Mesothelial cell of epicardium (in vitro differentiated cells): ENCODE data around the gene PRKG1. TPM values are rescaled to one million over a fixed set of nuclear protein-coding genes. Genes with fewer than 3 reads are reported as not detected.

Source experiments
- DNase-seq, 2 experiments: peaks; one replicate each; pipeline ENCODE4 v3.0.0; 2021; ENCODE audit warnings: low spot score in 2 of 2; ENCODE audit not compliant: unreplicated experiment in 2 of 2
- H3K27ac Mint-ChIP-seq: 2 replicates; pipeline ENCODE4 v1.8.0; 2021; ENCODE audit warnings: mixed read lengths
- H3K27me3 Mint-ChIP-seq: 2 replicates; pipeline ENCODE4 v1.8.0; 2021; ENCODE audit warnings: low read depth, mixed read lengths
- H3K36me3 Mint-ChIP-seq: 2 replicates; pipeline ENCODE4 v1.8.0; 2021; ENCODE audit warnings: mixed read lengths
- H3K4me1 Mint-ChIP-seq: 2 replicates; pipeline ENCODE4 v1.8.0; 2021; ENCODE audit warnings: mixed read lengths
- H3K4me3 Mint-ChIP-seq: 2 replicates; pipeline ENCODE4 v1.8.0; 2021; ENCODE audit warnings: mild to moderate bottlenecking, moderate library complexity, mixed read lengths
- H3K9me3 Mint-ChIP-seq: 2 replicates; pipeline ENCODE4 v1.8.0; 2021; ENCODE audit warnings: mixed read lengths
- CTCF ChIP-seq: fragments of 200-600 bp; sonication (generic); IDR thresholded peaks from one replicate; pipeline ENCODE4 v1.5.0; 2021; ENCODE audit warnings: antibody characterized with exemption; ENCODE audit not compliant: unreplicated experiment
- total RNA-seq: library from RNA; stranded (reverse); gene quantifications from 3 replicates; pipeline ENCODE4 v1.2.1, GENCODE V29; 2021

The PRKG1 gene
- total RNA-seq, 1 donor from 2014 or later = 37.0 TPM

GRCh38 chr10:51981731-51982130, 907.4 kb downstream of the PRKG1 start:
- no peak for DNase-seq
- H3K27me3 Mint-ChIP-seq = no peaks in the 10 kb centered on the region
- H3K36me3 Mint-ChIP-seq = peaks cover 17% of the 10 kb centered on the region
- no peak for TF ChIP-seq CTCF
- H3K27ac Mint-ChIP-seq = no peak overlapping the region
- H3K4me3 Mint-ChIP-seq = no peak overlapping the region
- H3K9me3 Mint-ChIP-seq = peaks cover 36% of the 10 kb centered on the region
- H3K4me1 Mint-ChIP-seq = peaks cover 5% of the 10 kb centered on the region

- no peak for DNase-seq
- no peak overlapping the region for H3K4me3 Mint-ChIP-seq
- no peak for TF ChIP-seq CTCF
- H3K27me3 Mint-ChIP-seq = no peaks in the 10 kb centered on the region
- no peak overlapping the region for H3K27ac Mint-ChIP-seq
- H3K9me3 Mint-ChIP-seq = peaks cover 28% of the 10 kb centered on the region
- peaks cover 5% of the 10 kb centered on the region for H3K4me1 Mint-ChIP-seq
- H3K36me3 Mint-ChIP-seq = peaks cover 17% of the 10 kb centered on the region
Observed at GRCh38 chr10:51983481-51983880, 909.2 kb downstream of the PRKG1 start.

GRCh38 chr10:51985336-51985735, 911.0 kb downstream of the PRKG1 start:
- Mint-ChIP-seq H3K27me3 (no peaks in the 10 kb centered on the region), H3K36me3 (peaks cover 10% of the 10 kb centered on the region), H3K4me3 (no peak overlapping the region), H3K9me3 (peaks cover 16% of the 10 kb centered on the region), H3K27ac (no peak overlapping the region), H3K4me1 (peaks cover 5% of the 10 kb centered on the region)
- no peak for DNase-seq
- no peak for TF ChIP-seq CTCF

- peaks cover 8% of the 10 kb centered on the region for H3K36me3 Mint-ChIP-seq
- TF ChIP-seq CTCF = no peak
- H3K4me3 Mint-ChIP-seq = no peak overlapping the region
- no peak for DNase-seq
- H3K27ac Mint-ChIP-seq = no peak overlapping the region
- H3K4me1 Mint-ChIP-seq = peaks cover 5% of the 10 kb centered on the region
- peaks cover 17% of the 10 kb centered on the region for H3K9me3 Mint-ChIP-seq
- no peaks in the 10 kb centered on the region for H3K27me3 Mint-ChIP-seq
Observed at GRCh38 chr10:51986516-51986915, 912.2 kb downstream of the PRKG1 start.

GRCh38 chr10:51993475-51993874, 919.2 kb downstream of the PRKG1 start:
- Mint-ChIP-seq H3K4me1 (no peaks in the 10 kb centered on the region), H3K27me3 (no peaks in the 10 kb centered on the region), H3K36me3 (peaks cover 5% of the 10 kb centered on the region), H3K9me3 (peaks cover 14% of the 10 kb centered on the region), H3K4me3 (no peak overlapping the region), H3K27ac (no peak overlapping the region)
- no peak for TF ChIP-seq CTCF
- DNase-seq = no peak

GRCh38 chr10:51999096-51999495, 924.8 kb downstream of the PRKG1 start:
- H3K27ac Mint-ChIP-seq = no peak overlapping the region

More at GRCh38 chr10:51999096-51999495, 924.8 kb downstream of the PRKG1 start:
- H3K36me3 Mint-ChIP-seq = no peaks in the 10 kb centered on the region
- no peak for TF ChIP-seq CTCF
- H3K4me3 Mint-ChIP-seq = no peak overlapping the region
- no peaks in the 10 kb centered on the region for H3K4me1 Mint-ChIP-seq
- DNase-seq = no peak
- H3K9me3 Mint-ChIP-seq = no peaks in the 10 kb centered on the region
- no peaks in the 10 kb centered on the region for H3K27me3 Mint-ChIP-seq
